HepG2 (cell line): ENCODE results near the gene SNAPIN. TPM values are rescaled to one million over a fixed set of nuclear protein-coding genes. Genes with fewer than 3 reads are reported as not detected.

Source experiments
- ZNF121 ChIP-seq: sonication (generic); formaldehyde crosslinking; IDR thresholded peaks from 2 replicates; pipeline ENCODE4 v1.5.0; 2020; ENCODE audit warnings: mild to moderate bottlenecking, missing genetic modification reagents
- ZNF256 ChIP-seq: sonication (generic); formaldehyde crosslinking; conservative IDR thresholded peaks from 2 replicates; pipeline ENCODE4 v1.4.0; 2020; ENCODE audit warnings: missing genetic modification reagents
- ZSCAN30 ChIP-seq: sonication (generic); formaldehyde crosslinking; IDR thresholded peaks from 2 replicates; pipeline ENCODE4 v1.5.0; 2020; ENCODE audit warnings: mild to moderate bottlenecking, missing genetic modification reagents
- polyA plus RNA-seq, 8 experiments: library from polyadenylated mRNA; depleted of rRNA in 3 of 8; stranded (reverse) in 7 of 8; unstranded in 1 of 8; fragments of >200 nt; fragmentation: Illumina TruSeq in 4 of 8; extraction: Trizol in 4 of 8; gene quantifications; 2 replicates each; pipeline versions ENCODE4 v1.2.1 to v1.2.3, GENCODE V29; 2011 to 2016; ENCODE audit warnings: low read depth in 4 of 8, missing spikeins in 1 of 8, mixed read lengths in 1 of 8; ENCODE audit not compliant: insufficient read depth in 1 of 8
- total RNA-seq, 5 experiments: library from RNA; depleted of rRNA; stranded (reverse); fragments of >200 nt; fragmentation: Illumina TruSeq; extraction: Trizol; gene quantifications; 2 replicates each; pipeline ENCODE4 v1.2.3, GENCODE V29; 2016; ENCODE audit warnings: low read depth in 1 of 5
- TF ChIP-seq, protein P1 (sequence below): sonication (generic); formaldehyde crosslinking; IDR thresholded peaks from 2 replicates; pipeline ENCODE4 v1.4.0; 2020; ENCODE audit warnings: missing genetic modification reagents
- TF ChIP-seq, protein P2 (sequence below): sonication (generic); formaldehyde crosslinking; IDR thresholded peaks from 2 replicates; pipeline ENCODE4 v1.9.0; 2021; ENCODE audit warnings: missing genetic modification reagents, borderline replicate concordance
- TF ChIP-seq, protein P3 (sequence below): sonication (generic); formaldehyde crosslinking; IDR thresholded peaks from 2 replicates; pipeline ENCODE4 v1.4.0; 2020; ENCODE audit warnings: low read depth, mild to moderate bottlenecking, missing genetic modification reagents

Gene SNAPIN
- total and polyA plus RNA-seq, 2 of the 13 experiments (the other 11 are each of a cell fraction or from before 2014, with no cell fraction given) = 23.9 to 25.7 TPM

DNA sequence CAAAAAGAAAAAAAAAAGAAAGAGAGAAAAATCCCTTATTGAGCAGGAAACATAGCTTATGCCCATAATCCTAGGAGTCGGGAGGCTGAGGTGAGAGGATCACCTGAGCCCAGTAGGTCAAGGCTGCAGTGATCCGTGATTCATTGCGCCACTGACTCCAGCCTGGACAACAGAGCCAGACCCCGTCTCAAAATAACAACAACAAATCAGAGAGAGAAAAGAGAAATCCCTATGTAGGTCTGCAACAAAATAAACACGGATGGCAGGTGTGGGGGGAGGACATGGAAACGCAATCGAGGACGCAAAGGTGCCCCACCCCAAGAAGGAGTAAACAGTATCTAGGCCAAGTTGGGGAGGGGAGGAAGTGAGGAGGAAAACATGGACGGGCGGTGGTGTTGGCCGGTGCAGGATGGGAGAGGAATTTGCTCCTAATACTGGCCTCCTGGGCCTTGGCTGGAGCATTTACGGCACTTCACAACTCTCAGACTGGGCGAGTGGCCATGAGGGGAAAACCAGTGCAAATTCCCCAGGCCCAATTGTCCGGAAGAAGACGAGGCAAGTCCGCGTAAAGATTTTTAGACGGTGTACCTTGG, 25.2 kb upstream of the SNAPIN start (continued):
- TF ChIP-seq, protein P1, sequence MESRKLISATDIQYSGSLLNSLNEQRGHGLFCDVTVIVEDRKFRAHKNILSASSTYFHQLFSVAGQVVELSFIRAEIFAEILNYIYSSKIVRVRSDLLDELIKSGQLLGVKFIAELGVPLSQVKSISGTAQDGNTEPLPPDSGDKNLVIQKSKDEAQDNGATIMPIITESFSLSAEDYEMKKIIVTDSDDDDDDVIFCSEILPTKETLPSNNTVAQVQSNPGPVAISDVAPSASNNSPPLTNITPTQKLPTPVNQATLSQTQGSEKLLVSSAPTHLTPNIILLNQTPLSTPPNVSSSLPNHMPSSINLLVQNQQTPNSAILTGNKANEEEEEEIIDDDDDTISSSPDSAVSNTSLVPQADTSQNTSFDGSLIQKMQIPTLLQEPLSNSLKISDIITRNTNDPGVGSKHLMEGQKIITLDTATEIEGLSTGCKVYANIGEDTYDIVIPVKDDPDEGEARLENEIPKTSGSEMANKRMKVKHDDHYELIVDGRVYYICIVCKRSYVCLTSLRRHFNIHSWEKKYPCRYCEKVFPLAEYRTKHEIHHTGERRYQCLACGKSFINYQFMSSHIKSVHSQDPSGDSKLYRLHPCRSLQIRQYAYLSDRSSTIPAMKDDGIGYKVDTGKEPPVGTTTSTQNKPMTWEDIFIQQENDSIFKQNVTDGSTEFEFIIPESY (CRISPR knock-in tag) = 0 out of 2 replicates have a peak, but pooled peaks have one; percentile 45
- TF ChIP-seq ZNF121 (CRISPR knock-in tag) (peak; percentile 96), ZNF256 (CRISPR knock-in tag) (no peak), ZSCAN30 (CRISPR knock-in tag) (0 out of 2 replicates have a peak, but pooled peaks have one; percentile 12)
- TF ChIP-seq, protein P2, sequence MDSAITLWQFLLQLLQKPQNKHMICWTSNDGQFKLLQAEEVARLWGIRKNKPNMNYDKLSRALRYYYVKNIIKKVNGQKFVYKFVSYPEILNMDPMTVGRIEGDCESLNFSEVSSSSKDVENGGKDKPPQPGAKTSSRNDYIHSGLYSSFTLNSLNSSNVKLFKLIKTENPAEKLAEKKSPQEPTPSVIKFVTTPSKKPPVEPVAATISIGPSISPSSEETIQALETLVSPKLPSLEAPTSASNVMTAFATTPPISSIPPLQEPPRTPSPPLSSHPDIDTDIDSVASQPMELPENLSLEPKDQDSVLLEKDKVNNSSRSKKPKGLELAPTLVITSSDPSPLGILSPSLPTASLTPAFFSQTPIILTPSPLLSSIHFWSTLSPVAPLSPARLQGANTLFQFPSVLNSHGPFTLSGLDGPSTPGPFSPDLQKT (CRISPR knock-in tag) = no peak
- TF ChIP-seq, protein P3, sequence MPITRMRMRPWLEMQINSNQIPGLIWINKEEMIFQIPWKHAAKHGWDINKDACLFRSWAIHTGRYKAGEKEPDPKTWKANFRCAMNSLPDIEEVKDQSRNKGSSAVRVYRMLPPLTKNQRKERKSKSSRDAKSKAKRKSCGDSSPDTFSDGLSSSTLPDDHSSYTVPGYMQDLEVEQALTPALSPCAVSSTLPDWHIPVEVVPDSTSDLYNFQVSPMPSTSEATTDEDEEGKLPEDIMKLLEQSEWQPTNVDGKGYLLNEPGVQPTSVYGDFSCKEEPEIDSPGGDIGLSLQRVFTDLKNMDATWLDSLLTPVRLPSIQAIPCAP (CRISPR knock-in tag) = no peak
